Measurements from ENCODE around the gene L3MBTL1.

L3MBTL1 gene

DNA sequence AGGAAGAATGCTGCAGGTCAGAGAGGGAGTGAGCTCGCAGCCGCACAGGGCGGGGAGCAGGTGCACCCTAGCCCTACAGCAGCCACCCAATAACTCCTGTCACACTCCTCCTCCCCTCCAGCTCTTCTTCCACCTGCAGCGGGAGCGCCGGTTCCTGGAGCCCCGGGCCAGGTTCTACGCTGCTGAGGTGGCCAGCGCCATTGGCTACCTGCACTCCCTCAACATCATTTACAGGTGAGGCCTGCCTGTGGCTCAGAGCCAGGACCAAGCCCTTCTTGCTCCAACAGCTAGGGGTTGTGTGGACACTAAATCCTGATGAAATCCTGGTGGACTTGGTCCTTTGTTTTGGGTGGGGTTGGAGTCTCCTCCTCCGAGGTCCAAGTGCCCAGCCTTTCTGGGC, 63.0 kb downstream of the L3MBTL1 start:
- H3K4me3 ChIP-seq (ENCODE audit: low read depth, low read length): no peak overlapping the region
- TF ChIP-seq, protein P1, sequence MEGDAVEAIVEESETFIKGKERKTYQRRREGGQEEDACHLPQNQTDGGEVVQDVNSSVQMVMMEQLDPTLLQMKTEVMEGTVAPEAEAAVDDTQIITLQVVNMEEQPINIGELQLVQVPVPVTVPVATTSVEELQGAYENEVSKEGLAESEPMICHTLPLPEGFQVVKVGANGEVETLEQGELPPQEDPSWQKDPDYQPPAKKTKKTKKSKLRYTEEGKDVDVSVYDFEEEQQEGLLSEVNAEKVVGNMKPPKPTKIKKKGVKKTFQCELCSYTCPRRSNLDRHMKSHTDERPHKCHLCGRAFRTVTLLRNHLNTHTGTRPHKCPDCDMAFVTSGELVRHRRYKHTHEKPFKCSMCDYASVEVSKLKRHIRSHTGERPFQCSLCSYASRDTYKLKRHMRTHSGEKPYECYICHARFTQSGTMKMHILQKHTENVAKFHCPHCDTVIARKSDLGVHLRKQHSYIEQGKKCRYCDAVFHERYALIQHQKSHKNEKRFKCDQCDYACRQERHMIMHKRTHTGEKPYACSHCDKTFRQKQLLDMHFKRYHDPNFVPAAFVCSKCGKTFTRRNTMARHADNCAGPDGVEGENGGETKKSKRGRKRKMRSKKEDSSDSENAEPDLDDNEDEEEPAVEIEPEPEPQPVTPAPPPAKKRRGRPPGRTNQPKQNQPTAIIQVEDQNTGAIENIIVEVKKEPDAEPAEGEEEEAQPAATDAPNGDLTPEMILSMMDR (IDR thresholded peaks at IDR 0.05; ENCODE audit: low read depth, low read length): no peak
- H3K4me1 ChIP-seq: no peaks in the 10 kb centered on the region
- DNase-seq: no peak
- no peaks in the 10 kb centered on the region for H3K36me3 ChIP-seq
- H3K27me3 ChIP-seq: no peaks in the 10 kb centered on the region
- H3K9me3 ChIP-seq: no peaks in the 10 kb centered on the region

DNA sequence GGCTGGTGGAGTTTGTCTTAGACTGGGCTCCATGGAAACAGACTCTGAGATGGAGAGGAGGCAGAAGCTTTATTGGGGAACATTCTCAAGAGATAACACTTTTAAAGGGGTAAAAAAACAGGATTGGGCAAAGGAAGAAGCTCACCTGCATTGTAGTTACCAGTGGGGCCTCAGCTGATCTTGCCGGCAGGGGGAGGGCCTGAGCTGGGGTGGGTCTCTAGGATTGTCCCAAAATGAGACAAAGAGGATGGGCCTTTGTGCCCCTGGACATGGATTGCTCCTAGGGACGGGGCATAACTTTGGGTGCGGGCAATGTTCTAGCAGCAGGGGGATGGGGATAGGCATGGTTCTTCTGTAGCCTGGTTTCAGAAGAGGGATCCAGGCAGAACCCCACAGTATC, 63.8 kb downstream of the L3MBTL1 start:
- H3K4me3 ChIP-seq (ENCODE audit: low read depth, low read length): no peak overlapping the region
- no peaks in the 10 kb centered on the region for H3K4me1 ChIP-seq
- TF ChIP-seq, protein P1 (IDR thresholded peaks at IDR 0.05; ENCODE audit: low read depth, low read length): no peak
- no peaks in the 10 kb centered on the region for H3K27me3 ChIP-seq
- no peak for DNase-seq
- H3K9me3 ChIP-seq: no peaks in the 10 kb centered on the region
- H3K36me3 ChIP-seq: no peaks in the 10 kb centered on the region

DNA sequence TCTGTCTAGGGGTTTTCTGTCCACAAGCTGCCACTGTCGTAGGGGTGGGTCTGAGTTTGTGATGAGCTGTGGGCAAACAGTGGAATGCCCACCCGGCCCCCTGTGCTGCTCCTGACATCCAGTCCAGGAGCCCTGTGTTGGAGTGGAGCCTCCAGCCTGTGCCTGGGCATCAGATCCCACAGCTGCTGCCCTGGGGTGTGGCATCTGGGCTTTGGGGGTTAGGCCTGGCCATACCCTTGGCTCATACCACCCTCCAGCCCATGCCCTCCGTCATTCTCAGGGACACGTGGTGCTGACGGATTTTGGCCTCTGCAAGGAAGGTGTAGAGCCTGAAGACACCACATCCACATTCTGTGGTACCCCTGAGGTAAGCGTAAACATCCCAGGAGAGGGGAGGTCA, 64.3 kb downstream of the L3MBTL1 start:
- H3K9me3 ChIP-seq: no peaks in the 10 kb centered on the region
- TF ChIP-seq, protein P1 (IDR thresholded peaks at IDR 0.05; ENCODE audit: low read depth, low read length): no peak
- no peaks in the 10 kb centered on the region for H3K4me1 ChIP-seq
- DNase-seq: no peak
- H3K4me3 ChIP-seq (ENCODE audit: low read depth, low read length): no peak overlapping the region
- H3K27me3 ChIP-seq: no peaks in the 10 kb centered on the region
- no peaks in the 10 kb centered on the region for H3K36me3 ChIP-seq

DNA sequence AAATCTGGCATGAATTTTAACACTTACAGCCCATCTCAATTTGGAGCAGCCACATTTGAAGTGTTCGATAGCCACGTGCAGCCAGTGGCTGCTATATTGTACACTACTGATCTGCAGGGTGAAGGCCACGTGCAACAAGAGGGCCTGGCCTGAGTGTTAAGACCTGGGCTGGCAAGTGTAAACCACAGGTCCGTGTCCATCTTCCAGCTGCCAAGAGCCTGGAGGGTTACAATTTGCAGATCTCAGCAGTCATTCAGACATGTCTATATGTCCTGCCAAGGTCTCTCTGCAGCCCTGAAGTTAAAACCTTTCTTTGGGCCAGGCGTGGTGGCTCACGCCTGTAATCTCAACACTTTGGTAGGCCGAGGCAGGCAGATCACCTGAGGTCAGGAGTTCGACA, 65.4 kb downstream of the L3MBTL1 start:
- TF ChIP-seq, protein P1 (IDR thresholded peaks at IDR 0.05; ENCODE audit: low read depth, low read length): no peak
- no peak for DNase-seq
- Histone ChIP-seq H3K27me3 (no peaks in the 10 kb centered on the region), H3K4me3 (ENCODE audit: low read depth, low read length) (no peak overlapping the region), H3K9me3 (no peaks in the 10 kb centered on the region), H3K4me1 (no peaks in the 10 kb centered on the region), H3K36me3 (no peaks in the 10 kb centered on the region)

DNA sequence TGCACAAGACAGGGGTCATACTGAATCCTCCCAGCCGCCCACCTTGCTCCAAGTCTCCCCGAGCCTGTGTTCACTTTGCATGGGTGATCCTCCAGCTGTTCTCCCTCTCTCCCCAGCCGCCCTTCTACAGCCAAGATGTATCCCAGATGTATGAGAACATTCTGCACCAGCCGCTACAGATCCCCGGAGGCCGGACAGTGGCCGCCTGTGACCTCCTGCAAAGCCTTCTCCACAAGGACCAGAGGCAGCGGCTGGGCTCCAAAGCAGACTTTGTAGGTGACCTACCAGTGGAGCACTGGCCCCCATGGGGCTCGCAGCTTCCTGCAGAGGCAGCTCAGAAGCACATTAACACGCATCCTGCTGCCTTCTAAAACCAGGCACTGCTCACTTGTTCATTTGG, 68.6 kb downstream of the L3MBTL1 start:
- H3K9me3 ChIP-seq: no peaks in the 10 kb centered on the region
- H3K36me3 ChIP-seq: no peaks in the 10 kb centered on the region
- no peaks in the 10 kb centered on the region for H3K4me1 ChIP-seq
- H3K4me3 ChIP-seq (ENCODE audit: low read depth, low read length): no peak overlapping the region
- TF ChIP-seq, protein P1 (IDR thresholded peaks at IDR 0.05; ENCODE audit: low read depth, low read length): no peak
- no peak for DNase-seq
- no peaks in the 10 kb centered on the region for H3K27me3 ChIP-seq

DNA sequence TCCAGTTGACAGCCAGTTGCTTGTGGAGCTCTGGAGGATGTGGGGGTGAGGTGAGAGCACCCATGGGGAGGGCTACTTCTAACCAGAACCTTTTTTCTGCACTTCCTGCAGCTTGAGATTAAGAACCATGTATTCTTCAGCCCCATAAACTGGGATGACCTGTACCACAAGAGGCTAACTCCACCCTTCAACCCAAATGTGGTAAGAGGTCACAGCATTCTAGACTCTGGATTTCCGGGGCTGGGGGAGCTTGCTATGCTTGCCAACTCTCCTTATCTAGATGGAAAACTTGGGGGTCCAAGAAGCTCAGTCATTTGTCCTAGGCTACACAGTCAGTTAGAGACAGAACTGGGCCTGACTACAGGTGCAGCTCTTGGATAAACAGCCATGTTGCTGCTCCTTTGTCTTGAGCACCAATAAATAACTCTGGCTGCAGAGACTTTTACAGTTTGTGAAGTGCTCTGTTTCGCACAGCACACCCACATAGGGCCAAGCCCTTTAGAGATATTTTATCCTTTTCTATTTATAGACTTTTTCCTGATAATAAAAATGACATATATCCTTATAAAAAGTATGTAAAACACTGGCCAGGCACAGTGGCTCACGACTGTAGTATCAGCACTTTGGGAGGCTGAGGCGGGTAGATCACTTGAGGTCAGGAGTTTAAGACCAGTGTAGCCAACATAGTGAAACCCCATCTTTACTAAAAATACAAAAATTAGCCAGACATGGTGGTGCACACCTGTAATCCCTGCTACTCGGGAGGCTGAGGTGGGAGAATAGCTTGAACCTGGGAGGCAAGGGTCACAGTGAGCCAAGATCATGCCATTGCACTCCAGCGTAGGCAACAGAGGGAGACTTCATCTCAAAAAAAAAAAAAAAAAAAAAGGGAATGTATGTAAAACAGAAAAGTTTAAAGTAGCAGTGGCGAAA, 72.6 kb downstream of the L3MBTL1 start:
- no peaks in the 10 kb centered on the region for H3K4me1 ChIP-seq
- H3K9me3 ChIP-seq: no peaks in the 10 kb centered on the region
- no peak for DNase-seq
- TF ChIP-seq, protein P1 (IDR thresholded peaks at IDR 0.05; ENCODE audit: low read depth, low read length): no peak
- H3K4me3 ChIP-seq (ENCODE audit: low read depth, low read length): no peak overlapping the region
- no peaks in the 10 kb centered on the region for H3K27me3 ChIP-seq
- H3K36me3 ChIP-seq: no peaks in the 10 kb centered on the region

Measured in BE2C (cell line).